GM12864 (cell line): Measurements from ENCODE around the gene SNU13.

Source experiments
- DNase-seq: peaks from one replicate; pipeline ENCODE4 v3.0.0-alpha.2; 2011; ENCODE audit warnings: low read depth
- H3K4me3 ChIP-seq: 2 replicates; pipeline ENCODE4 v1.5.1; 2011; ENCODE audit warnings: mild to moderate bottlenecking, low read depth, low read length, control low read depth
- CTCF ChIP-seq: IDR thresholded peaks from 2 replicates; pipeline ENCODE4 v1.5.1; 2011; ENCODE audit warnings: low read depth, mild to moderate bottlenecking, moderate library complexity, low read length, control low read depth, inconsistent platforms; ENCODE audit errors: missing control alignments

Gene SNU13

GRCh38 chr22:41656556-41656955 is 32.1 kb downstream of the SNU13 start:
- no peak for TF ChIP-seq CTCF
- DNase-seq = no peak
- H3K4me3 ChIP-seq = no peak overlapping the region

GRCh38 chr22:41654322-41654721 is 34.3 kb downstream of the SNU13 start:
- no peak for DNase-seq
- H3K4me3 ChIP-seq = no peak overlapping the region
- TF ChIP-seq CTCF = no peak

GRCh38 chr22:41650821-41651220 is 37.8 kb downstream of the SNU13 start:
- no peak for DNase-seq
- H3K4me3 ChIP-seq = no peak overlapping the region
- no peak for TF ChIP-seq CTCF

- no peak for TF ChIP-seq CTCF
Observed at GRCh38 chr22:41650229-41650628, 38.4 kb downstream of the SNU13 start.

GRCh38 chr22:41648432-41648831 is 40.2 kb downstream of the SNU13 start:
- H3K4me3 ChIP-seq = no peak overlapping the region
- no peak for DNase-seq
- no peak for TF ChIP-seq CTCF

More at GRCh38 chr22:41650229-41650628, 38.4 kb downstream of the SNU13 start:
- no peak for DNase-seq
- no peak overlapping the region for H3K4me3 ChIP-seq

- no peak overlapping the region for H3K4me3 ChIP-seq
- no peak for TF ChIP-seq CTCF
- DNase-seq = no peak
Observed at GRCh38 chr22:41647771-41648170, 40.9 kb downstream of the SNU13 start.

GRCh38 chr22:41642331-41643110 is 46.1 kb downstream of the SNU13 start:
- TF ChIP-seq CTCF = no peak
- DNase-seq = no peak
- no peak overlapping the region for H3K4me3 ChIP-seq
